Suprapubic skin (tissue), 3 donors: ENCODE measurements around the gene PARN.

Experiments
- CTCF ChIP-seq, 2 donors: fragments of 200-600 bp in 1 of 2; fragments of 450-650 bp in 1 of 2; sonication (generic) in 1 of 2; IDR thresholded peaks; one replicate each; pipeline ENCODE4 v1.5.1; 2016 to 2019; ENCODE audit warnings: antibody characterized with exemption in 2 of 2, mild to moderate bottlenecking in 1 of 2, moderate library complexity in 1 of 2
- POLR2AphosphoS5 ChIP-seq, 3 donors: sonication (generic); formaldehyde crosslinking; IDR thresholded peaks; one replicate each; pipeline ENCODE4 v1.6.1; 2017; ENCODE audit warnings: antibody characterized with exemption in 3 of 3

GRCh38 chr16:14524979-14525378 is 105.1 kb downstream of the PARN start:
- TF ChIP-seq CTCF (IDR thresholded peaks at IDR 0.05) (no peak), POLR2AphosphoS5 (IDR thresholded peaks at IDR 0.05) (no peak)
